Glutamatergic neuron (in vitro differentiated cells): ENCODE measurements around the gene MYADM. TPM values are rescaled to one million over a fixed set of nuclear protein-coding genes. Genes with fewer than 3 reads are reported as not detected.

Experiments used
- DNase-seq: peaks from one replicate; pipeline ENCODE4 v3.0.0; 2022
- H3K27ac Mint-ChIP-seq: one replicate; pipeline ENCODE4 v1.8.0; 2020; ENCODE audit warnings: mild to moderate bottlenecking, mixed read lengths, inconsistent platforms; ENCODE audit not compliant: unreplicated experiment
- H3K27me3 Mint-ChIP-seq: one replicate; pipeline ENCODE4 v1.8.0; 2020; ENCODE audit warnings: mild to moderate bottlenecking, moderate library complexity, mixed read lengths, inconsistent platforms; ENCODE audit not compliant: unreplicated experiment
- H3K36me3 Mint-ChIP-seq: one replicate; pipeline ENCODE4 v1.8.0; 2020; ENCODE audit warnings: mild to moderate bottlenecking, mixed read lengths, inconsistent platforms; ENCODE audit not compliant: unreplicated experiment
- H3K4me1 Mint-ChIP-seq: one replicate; pipeline ENCODE4 v1.8.0; 2020; ENCODE audit warnings: mild to moderate bottlenecking, low read depth, mixed read lengths, inconsistent platforms; ENCODE audit not compliant: unreplicated experiment
- H3K4me3 Mint-ChIP-seq: one replicate; pipeline ENCODE4 v1.8.0; 2020; ENCODE audit warnings: mild to moderate bottlenecking, mixed read lengths, inconsistent platforms; ENCODE audit not compliant: unreplicated experiment
- H3K9me3 Mint-ChIP-seq: one replicate; pipeline ENCODE4 v1.8.0; 2020; ENCODE audit warnings: mild to moderate bottlenecking, moderate library complexity, mixed read lengths, inconsistent platforms; ENCODE audit not compliant: unreplicated experiment
- CTCF ChIP-seq: fragments of 200-600 bp; sonication (generic); IDR thresholded peaks from one replicate; pipeline ENCODE4 v1.5.0; 2021; ENCODE audit not compliant: partially characterized antibody, unreplicated experiment
- total RNA-seq: library from RNA; stranded (reverse); fragmentation: NEBNext Ultra II Directional; extraction: Animal tissue kit (Norgen Biotek cat#: 25700); gene quantifications from one replicate; pipeline ENCODE4 v1.2.1, GENCODE V29; 2021; ENCODE audit not compliant: unreplicated experiment

MYADM gene
- total RNA-seq, 1 donor from 2014 or later = 61.5 TPM

GRCh38 chr19:53879140-53880081 lies 11.7 kb downstream of the MYADM start:
- H3K4me1 Mint-ChIP-seq = peaks cover 15% of the 10 kb centered on the region
- DNase-seq = peak; percentile 100
- H3K27me3 Mint-ChIP-seq = peaks cover 11% of the 10 kb centered on the region
- H3K4me3 Mint-ChIP-seq = no peak overlapping the region
- peaks cover 6% of the 10 kb centered on the region for H3K9me3 Mint-ChIP-seq
- peak overlapping the region; percentile 81 for H3K27ac Mint-ChIP-seq
- peaks cover 4% of the 10 kb centered on the region for H3K36me3 Mint-ChIP-seq
- TF ChIP-seq CTCF = no peak

GRCh38 chr19:53880711-53881481 lies 13.2 kb downstream of the MYADM start:
- Mint-ChIP-seq H3K9me3 (peaks cover 8% of the 10 kb centered on the region), H3K4me3 (no peak overlapping the region), H3K4me1 (peaks cover 20% of the 10 kb centered on the region), H3K27ac (no peak overlapping the region), H3K27me3 (peaks cover 11% of the 10 kb centered on the region), H3K36me3 (no peaks in the 10 kb centered on the region)
- TF ChIP-seq CTCF = no peak
- no peak for DNase-seq

- H3K4me3 Mint-ChIP-seq = peak within 1 kb of the TSS; percentile 87
These were observed 14.1 kb downstream of the MYADM start, which contains the start of gene PRKCG for GRCh38 chr19:53881482-53882390. PRKCG (plus strand) TSS chr19:53882197; CDS start chr19:53882495, 298 bp downstream.

More at GRCh38 chr19:53881482-53882390, 14.1 kb downstream of the MYADM start, which contains the start of gene PRKCG:
- peak; percentile 50 for TF ChIP-seq CTCF
- Mint-ChIP-seq H3K4me1 (peaks cover 20% of the 10 kb centered on the region), H3K27ac (peak within 1 kb of the TSS; percentile 33), H3K27me3 (peaks cover 11% of the 10 kb centered on the region), H3K9me3 (peaks cover 8% of the 10 kb centered on the region), H3K36me3 (no peaks in the 10 kb centered on the region)
- peak; percentile 81 for DNase-seq
